Sigmoid colon (tissue), 4 donors: ENCODE measurements around the gene TARM1.

Experiments
- CTCF ChIP-seq, 4 experiments: fragments of 450-650 bp in 3 of 4; fragments of 200-600 bp in 1 of 4; IDR thresholded peaks; one replicate each; pipeline ENCODE4 v1.5.1; 2016 to 2019; ENCODE audit warnings: antibody characterized with exemption in 4 of 4, mild to moderate bottlenecking in 3 of 4, moderate library complexity in 2 of 4
- EP300 ChIP-seq, 4 donors: sonication (generic); formaldehyde crosslinking; IDR thresholded peaks; one replicate each; pipeline ENCODE4 v1.6.1; 2017; ENCODE audit warnings: antibody characterized with exemption in 4 of 4
- POLR2AphosphoS5 ChIP-seq, 4 donors: sonication (generic); formaldehyde crosslinking; IDR thresholded peaks; one replicate each; pipeline ENCODE4 v1.6.1; 2017; ENCODE audit warnings: antibody characterized with exemption in 4 of 4

GRCh38 chr19:54109651-54110050 lies 28.5 kb upstream of the TARM1 start:
- TF ChIP-seq CTCF (IDR thresholded peaks at IDR 0.05) (no peak), POLR2AphosphoS5 (IDR thresholded peaks at IDR 0.05) (no peak), EP300 (IDR thresholded peaks at IDR 0.05) (no peak)
